Duodenal mucosa (tissue), 2 donors: ENCODE measurements around the gene CBFA2T3.

Source experiments
- H3K27ac ChIP-seq: one replicate; pipeline ENCODE4 v1.7.0; 2013; ENCODE audit warnings: low read depth, low read length
- H3K27me3 ChIP-seq, 2 donors: one replicate each; pipeline ENCODE4 v1.7.0; 2013; ENCODE audit warnings: low read length in 2 of 2, control low read depth in 1 of 2; ENCODE audit not compliant: insufficient read depth in 2 of 2, control insufficient read depth in 1 of 2
- H3K36me3 ChIP-seq, 2 donors: one replicate each; pipeline ENCODE4 v1.7.0; 2013; ENCODE audit warnings: low read length in 2 of 2, control low read depth in 1 of 2; ENCODE audit not compliant: insufficient read depth in 2 of 2, control insufficient read depth in 1 of 2
- H3K4me1 ChIP-seq, 2 donors: one replicate each; pipeline ENCODE4 v1.7.0; 2013; ENCODE audit warnings: low read length in 2 of 2, control low read depth in 1 of 2; ENCODE audit not compliant: insufficient read depth in 2 of 2, control insufficient read depth in 1 of 2
- H3K4me3 ChIP-seq, 2 donors: one replicate each; pipeline ENCODE4 v1.7.0; 2013; ENCODE audit warnings: low read length in 2 of 2, low read depth in 1 of 2
- H3K9ac ChIP-seq, 2 donors: one replicate each; pipeline ENCODE4 v1.7.0; 2013; ENCODE audit warnings: low read length in 2 of 2, low read depth in 1 of 2
- H3K9me3 ChIP-seq, 2 donors: one replicate each; pipeline ENCODE4 v1.7.0; 2013; ENCODE audit warnings: low read length in 2 of 2, control low read depth in 1 of 2; ENCODE audit not compliant: control insufficient read depth in 1 of 2

CBFA2T3 gene

DNA sequence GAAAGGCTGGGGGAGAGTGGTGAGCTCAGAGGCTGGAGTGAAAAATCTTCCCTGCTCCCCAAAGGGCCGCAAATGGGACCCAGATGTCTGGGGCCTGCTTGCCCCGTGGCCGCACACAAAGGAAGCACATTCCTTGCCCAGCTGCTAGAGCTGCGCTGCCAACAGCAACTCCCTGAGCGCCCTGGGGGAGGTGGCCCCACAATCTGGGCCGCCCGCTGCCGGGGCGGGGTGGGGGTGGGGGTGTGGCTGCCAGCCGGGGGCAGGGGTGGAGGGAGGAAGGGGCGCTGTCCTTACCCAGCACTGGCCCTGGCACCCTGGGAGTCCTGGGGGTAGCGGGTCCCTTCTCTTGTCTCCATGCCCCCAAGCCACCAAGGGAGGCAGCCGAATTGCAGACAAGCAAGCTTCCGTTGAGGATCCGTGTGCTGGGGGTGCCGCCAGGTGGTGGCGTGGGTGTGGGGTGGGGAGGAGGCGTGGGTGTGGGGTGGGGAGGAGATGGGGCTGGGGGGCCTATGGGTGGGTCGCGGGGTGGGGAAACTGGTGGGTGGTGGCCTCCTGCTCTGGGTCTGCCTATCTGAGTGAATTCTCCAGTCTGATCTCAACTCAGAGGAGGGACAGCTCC lies 62.1 kb downstream of the CBFA2T3 start:
- Histone ChIP-seq H3K27me3 (no peaks in the 10 kb centered on the region), H3K9me3 (no peaks in the 10 kb centered on the region), H3K27ac (no peak overlapping the region), H3K9ac (no peak overlapping the region), H3K36me3 (peaks cover 0 to 6% of the 10 kb centered on the region in 2 donors), H3K4me1 (no peaks in the 10 kb centered on the region), H3K4me3 (no peak overlapping the region)

DNA sequence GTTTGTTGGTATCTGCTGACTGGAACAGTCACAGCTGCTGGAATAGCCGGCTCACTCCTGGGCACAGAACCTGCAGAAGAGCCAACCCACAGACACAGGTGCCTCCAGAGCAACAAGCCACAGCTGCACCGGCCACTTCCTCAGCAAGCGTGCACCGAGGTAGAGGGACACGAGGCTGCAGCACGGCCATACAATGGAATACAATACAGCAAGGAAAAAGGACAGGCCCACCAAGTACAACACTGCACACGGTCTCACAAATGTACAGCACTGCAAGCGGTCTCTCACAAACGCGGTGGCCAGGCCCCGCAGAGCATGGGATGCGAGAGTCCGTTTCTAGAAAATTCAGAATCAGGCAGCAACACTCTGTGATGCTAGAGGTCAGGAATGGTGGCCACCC lies 63.1 kb downstream of the CBFA2T3 start:
- no peaks in the 10 kb centered on the region for H3K9me3 ChIP-seq
- no peak overlapping the region for H3K9ac ChIP-seq
- H3K36me3 ChIP-seq = peaks cover 0 to 6% of the 10 kb centered on the region in 2 donors
- no peaks in the 10 kb centered on the region for H3K27me3 ChIP-seq
- no peak overlapping the region for H3K27ac ChIP-seq
- H3K4me3 ChIP-seq = no peak overlapping the region
- no peaks in the 10 kb centered on the region for H3K4me1 ChIP-seq

DNA sequence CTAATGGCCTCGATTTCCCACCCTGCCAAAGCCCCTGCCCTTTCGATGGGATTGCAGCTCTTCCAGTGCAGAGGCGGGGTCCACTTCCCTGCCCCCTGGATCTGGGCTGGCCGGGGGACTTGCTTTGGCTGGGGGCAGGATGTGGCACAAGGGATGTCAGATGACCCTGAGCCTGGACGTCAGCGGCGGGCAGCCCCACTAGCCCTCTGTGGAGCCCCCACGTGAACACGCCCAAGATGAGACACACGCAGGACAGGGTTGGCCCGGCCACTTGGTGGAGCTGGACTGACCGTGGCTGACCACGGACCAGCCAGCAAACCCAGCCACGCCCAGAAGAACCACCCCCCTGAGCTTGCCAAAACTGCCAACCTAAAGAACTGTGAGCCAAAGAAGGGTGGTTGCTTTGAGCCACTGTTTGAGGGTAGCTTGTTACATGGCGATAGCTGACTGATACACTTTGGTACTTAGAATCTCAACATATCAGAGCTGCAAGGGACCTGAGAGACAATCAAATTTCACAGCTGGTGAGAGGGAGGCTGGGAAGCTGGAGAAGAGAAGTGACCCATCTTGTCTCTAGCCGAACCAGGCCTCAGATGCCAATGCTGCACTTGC lies 63.9 kb downstream of the CBFA2T3 start:
- H3K9ac ChIP-seq = no peak overlapping the region
- H3K4me1 ChIP-seq = no peaks in the 10 kb centered on the region
- no peak overlapping the region for H3K4me3 ChIP-seq
- H3K9me3 ChIP-seq = no peaks in the 10 kb centered on the region
- H3K36me3 ChIP-seq = peaks cover 0 to 6% of the 10 kb centered on the region in 2 donors
- no peak overlapping the region for H3K27ac ChIP-seq
- H3K27me3 ChIP-seq = no peaks in the 10 kb centered on the region

DNA sequence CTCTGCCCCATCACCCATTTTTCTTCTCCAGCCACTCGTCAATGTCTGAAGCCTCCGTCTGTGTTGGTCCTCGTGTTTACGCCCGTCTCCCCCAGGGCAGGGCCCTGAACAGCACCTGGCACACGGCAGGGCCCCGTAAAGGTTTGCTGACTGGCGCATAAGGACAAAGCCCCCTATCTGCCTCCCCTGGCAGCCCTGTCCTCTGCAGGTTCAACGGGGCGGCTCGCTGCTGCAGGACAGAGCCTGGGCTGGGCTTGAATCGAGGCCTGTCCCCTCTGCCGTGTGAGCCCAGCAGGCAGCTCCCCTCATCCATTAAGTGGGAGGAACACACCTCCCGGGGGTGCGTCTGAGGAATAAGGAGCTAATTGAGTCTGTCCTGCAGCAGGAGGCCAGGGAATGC lies 64.5 kb downstream of the CBFA2T3 start:
- Histone ChIP-seq H3K4me3 (no peak overlapping the region), H3K27me3 (no peaks in the 10 kb centered on the region), H3K4me1 (no peaks in the 10 kb centered on the region), H3K9me3 (no peaks in the 10 kb centered on the region), H3K9ac (no peak overlapping the region), H3K27ac (no peak overlapping the region), H3K36me3 (peaks cover 0 to 6% of the 10 kb centered on the region in 2 donors)

DNA sequence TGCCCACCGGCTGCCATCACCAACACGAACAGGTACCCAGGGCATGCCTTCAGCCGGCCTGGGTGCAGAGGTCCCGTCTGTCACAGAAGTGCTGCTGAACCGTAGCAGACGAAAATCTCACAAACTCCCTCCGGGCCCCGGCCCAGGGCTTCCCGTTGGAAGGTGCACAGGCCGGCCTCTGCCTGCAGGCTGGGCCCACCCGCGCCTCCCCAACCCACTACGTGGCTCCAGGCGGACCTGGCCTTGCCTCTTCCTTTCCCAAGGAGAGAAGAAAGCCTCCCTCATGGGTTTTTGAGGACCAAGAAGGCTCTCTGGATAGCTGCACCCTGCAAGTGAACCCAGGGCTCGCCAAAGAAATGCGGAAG lies 65.1 kb downstream of the CBFA2T3 start:
- no peak overlapping the region for H3K4me3 ChIP-seq
- H3K36me3 ChIP-seq = peaks cover 0 to 6% of the 10 kb centered on the region in 2 donors
- no peak overlapping the region for H3K9ac ChIP-seq
- no peaks in the 10 kb centered on the region for H3K9me3 ChIP-seq
- no peak overlapping the region for H3K27ac ChIP-seq
- no peaks in the 10 kb centered on the region for H3K27me3 ChIP-seq
- no peaks in the 10 kb centered on the region for H3K4me1 ChIP-seq

DNA sequence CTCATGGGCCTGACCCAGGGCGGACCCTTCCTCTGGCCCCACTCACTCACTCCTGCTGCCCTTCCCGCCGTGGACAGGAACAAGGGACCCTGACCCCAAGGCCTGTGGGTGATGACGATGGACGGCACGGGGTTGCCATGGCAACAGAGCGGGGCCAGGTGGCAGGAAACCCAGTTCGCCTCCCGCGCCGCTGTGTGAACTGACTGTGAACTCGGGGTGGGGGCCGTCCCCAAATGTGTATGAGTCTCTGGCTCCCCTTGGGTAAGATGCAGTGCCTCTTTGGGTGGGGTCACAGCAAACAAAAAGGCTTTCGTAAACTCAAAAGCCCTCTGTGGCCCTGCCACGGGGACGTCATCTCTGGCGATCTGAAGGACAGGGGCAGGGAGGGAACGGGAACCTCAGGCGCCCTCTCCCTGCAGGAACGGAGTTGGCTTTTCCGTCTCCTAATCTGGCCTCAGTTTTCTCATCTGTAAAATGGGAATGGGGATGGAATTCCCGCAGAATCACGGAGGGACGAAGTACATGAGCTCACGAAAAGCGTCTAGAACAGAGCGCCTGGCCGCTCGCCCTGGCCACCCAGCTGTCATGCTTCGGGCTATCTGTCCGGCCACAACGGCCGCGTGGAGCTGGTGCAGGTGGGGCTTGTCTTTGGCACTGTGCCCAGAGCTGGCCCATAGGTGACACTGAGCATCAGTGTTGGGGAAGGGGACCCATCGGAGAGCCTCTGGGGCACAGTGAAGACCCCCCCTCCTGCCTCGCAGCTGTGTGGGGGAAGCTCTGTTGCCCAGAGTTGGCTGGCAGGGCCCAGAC lies 65.7 kb downstream of the CBFA2T3 start:
- Histone ChIP-seq H3K27ac (no peak overlapping the region), H3K4me3 (no peak overlapping the region), H3K27me3 (no peaks in the 10 kb centered on the region), H3K36me3 (peaks cover 0 to 6% of the 10 kb centered on the region in 2 donors), H3K9ac (no peak overlapping the region), H3K9me3 (no peaks in the 10 kb centered on the region), H3K4me1 (no peaks in the 10 kb centered on the region)

DNA sequence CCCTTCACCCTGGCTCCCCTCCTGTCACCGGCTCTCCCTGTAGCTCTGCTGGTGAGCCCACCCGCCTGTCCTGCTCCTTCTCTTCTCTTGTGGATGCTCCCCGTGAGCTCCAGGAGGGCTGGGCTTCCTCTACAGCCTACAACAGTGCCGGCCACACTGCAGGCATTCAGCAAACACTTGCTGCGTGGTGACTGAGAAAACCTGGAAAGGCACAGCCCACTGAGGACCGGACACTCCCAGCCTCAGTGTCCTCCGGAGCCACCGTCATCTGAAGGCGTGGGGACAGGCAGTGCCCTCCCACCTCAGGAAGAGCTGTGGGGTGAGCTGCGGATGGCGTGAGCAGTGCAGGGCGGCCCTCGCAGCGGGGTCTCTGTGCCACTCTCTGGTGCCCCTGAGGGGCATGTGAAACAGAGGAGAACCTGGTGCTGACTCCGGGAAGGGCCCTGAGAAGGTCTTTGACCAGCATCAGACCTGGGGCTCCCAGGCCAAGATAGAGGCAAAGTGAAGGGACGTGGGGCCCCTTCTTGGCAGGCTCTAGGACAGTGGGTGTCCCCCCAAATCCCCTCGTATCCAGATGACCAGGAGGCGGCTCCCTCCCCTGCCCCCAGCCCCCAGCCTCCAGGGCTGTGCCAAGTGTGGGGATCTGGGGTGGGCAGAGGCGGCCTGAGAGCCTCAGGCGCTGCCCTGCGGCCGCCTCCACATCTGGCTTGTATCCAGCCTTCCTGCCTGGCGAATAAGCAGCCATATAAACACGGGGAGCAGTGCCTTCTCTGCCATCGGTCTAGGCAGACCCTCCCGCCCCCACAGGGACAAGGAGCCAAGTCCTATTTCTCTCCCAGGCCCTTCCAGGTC lies 66.5 kb downstream of the CBFA2T3 start:
- H3K4me1 ChIP-seq = no peaks in the 10 kb centered on the region
- no peak overlapping the region for H3K9ac ChIP-seq
- H3K36me3 ChIP-seq = no peaks in the 10 kb centered on the region
- no peaks in the 10 kb centered on the region for H3K9me3 ChIP-seq
- no peak overlapping the region for H3K4me3 ChIP-seq
- H3K27me3 ChIP-seq = no peaks in the 10 kb centered on the region
- no peak overlapping the region for H3K27ac ChIP-seq

DNA sequence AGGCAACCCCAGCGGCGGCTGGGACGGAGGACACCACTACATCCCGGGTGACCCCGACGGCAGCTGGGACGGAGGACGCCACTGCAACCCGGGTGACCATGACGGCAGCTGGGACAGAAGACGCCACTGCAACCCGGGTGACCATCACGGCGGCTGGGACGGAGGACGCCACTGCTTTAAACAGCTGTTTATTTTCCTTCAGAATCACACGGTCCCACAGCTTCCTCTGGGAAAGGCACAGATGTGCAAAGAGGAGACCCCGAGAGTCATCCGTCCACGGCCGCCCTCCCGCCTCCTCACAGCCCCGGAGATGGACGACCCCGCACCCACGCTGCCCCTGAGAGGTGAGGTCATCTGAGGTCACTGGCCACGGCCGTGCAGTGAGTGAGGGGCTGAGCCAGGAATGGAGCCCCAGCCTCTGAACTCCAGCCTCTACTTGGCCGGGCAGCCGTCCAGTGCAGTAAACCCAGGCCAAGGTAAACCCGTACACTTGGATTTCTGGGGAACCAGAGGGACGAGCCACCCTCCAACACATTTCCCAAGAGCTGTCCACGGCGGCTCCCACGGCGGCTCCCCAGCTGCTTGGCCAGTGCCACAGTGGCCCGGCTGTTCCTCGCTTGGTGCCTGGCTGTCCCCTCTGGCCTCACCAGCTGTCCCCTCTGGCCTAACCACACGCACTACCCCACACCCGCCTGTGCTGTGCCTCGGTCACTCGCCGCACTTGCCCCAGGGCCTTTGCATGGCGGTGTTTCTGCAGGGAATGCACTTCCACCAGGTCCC lies 67.4 kb downstream of the CBFA2T3 start:
- H3K36me3 ChIP-seq = no peaks in the 10 kb centered on the region
- H3K9ac ChIP-seq = no peak overlapping the region
- no peak overlapping the region for H3K27ac ChIP-seq
- H3K4me1 ChIP-seq = no peaks in the 10 kb centered on the region
- H3K9me3 ChIP-seq = no peaks in the 10 kb centered on the region
- H3K27me3 ChIP-seq = no peaks in the 10 kb centered on the region
- H3K4me3 ChIP-seq = no peak overlapping the region

DNA sequence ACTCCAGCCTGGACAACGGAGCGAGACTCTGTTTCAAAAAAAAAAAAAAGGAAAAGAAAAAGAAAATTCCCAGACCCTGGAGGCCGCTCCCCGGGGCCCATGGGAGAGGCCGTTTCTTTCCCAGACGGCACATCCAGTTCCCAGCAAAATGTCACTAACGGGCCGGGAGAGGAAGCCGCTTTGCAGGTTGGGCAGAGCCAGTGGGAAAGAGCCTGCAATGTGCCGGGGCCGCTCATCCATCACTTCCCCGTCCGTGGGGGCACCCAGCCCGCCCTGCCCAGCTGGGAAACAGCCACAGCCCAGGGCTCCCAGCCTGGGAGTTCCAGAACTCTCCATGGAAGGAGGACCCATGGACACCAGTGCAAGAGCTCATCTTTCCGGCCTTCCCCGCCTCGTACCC lies 68.7 kb downstream of the CBFA2T3 start:
- H3K9me3 ChIP-seq = no peaks in the 10 kb centered on the region
- no peaks in the 10 kb centered on the region for H3K4me1 ChIP-seq
- no peak overlapping the region for H3K27ac ChIP-seq
- H3K36me3 ChIP-seq = no peaks in the 10 kb centered on the region
- H3K4me3 ChIP-seq = no peak overlapping the region
- H3K27me3 ChIP-seq = no peaks in the 10 kb centered on the region
- no peak overlapping the region for H3K9ac ChIP-seq
